GM12878 (cell line): ENCODE data around the gene CMSS1. TPM values are rescaled to one million over a fixed set of nuclear protein-coding genes. Genes with fewer than 3 reads are reported as not detected.

Experiments used
- ATAC-seq: fragments of 200-7000 bp; cut with Tn5 transposase; 3 replicates; pipeline ENCODE4 v1.9.1; 2020; ENCODE audit warnings: mild to moderate bottlenecking, moderate library complexity
- BruUV-seq: library from RNA; stranded (reverse); fragments of 400-500 nt; replicated peaks from 2 replicates; lab custom pipeline; 2021; lab: Mats Ljungman, UMichigan
- CTCF ChIA-PET: fragments of 300-600 bp; sonication (Branson Sonifier 250); formaldehyde crosslinking; extraction: SDS; loops from one replicate; lab custom pipeline; 2021; ENCODE audit warnings: inconsistent platforms; lab: Yijun Ruan, JAX
- POLR2A ChIA-PET: fragments of 350-600 bp; formaldehyde crosslinking; extraction: SDS; loops from one replicate; lab custom pipeline; 2021; ENCODE audit warnings: inconsistent platforms; lab: Charles Lee
- RAD21 ChIA-PET: fragments of 300-600 bp; sonication (Branson Sonifier 250); formaldehyde crosslinking; loops from one replicate; lab custom pipeline; 2023; ENCODE audit warnings: antibody characterized with exemption; ENCODE audit not compliant: unreplicated experiment; lab: Charles Lee
- SMC1A ChIA-PET: fragments of 300-600 bp; sonication (Branson Sonifier 250); formaldehyde crosslinking; loops from one replicate; lab custom pipeline; 2023; ENCODE audit not compliant: unreplicated experiment, uncharacterized antibody; lab: Charles Lee
- DNase-seq: peaks from one replicate; pipeline ENCODE4 v3.0.0-alpha.2; 2011; ENCODE audit warnings: low read depth, low spot score
- FAIRE-seq: peaks from 3 replicates; lab custom pipeline; 2011; peaks lifted over from hg19 to GRCh38; lab: Jason Lieb, UNC
- H2AFZ ChIP-seq: 2 replicates; pipeline ENCODE4 v1.6.0; 2011; ENCODE audit warnings: low read depth, low read length, control low read depth; ENCODE audit not compliant: control insufficient read depth
- H3K27ac ChIP-seq: 2 replicates; pipeline ENCODE4 v1.5.1; 2011; ENCODE audit warnings: control low read depth; ENCODE audit not compliant: control insufficient read depth, insufficient read depth
- H3K27me3 ChIP-seq, 2 experiments: replicated peaks in 1 of 2; 2 replicates each; pipeline versions ENCODE4 v1.6.0 to v1.6.1; 2011; ENCODE audit warnings: low read length in 1 of 2; ENCODE audit not compliant: control insufficient read depth in 2 of 2, insufficient read depth in 2 of 2
- H3K36me3 ChIP-seq, 2 experiments: 2 replicates each; pipeline ENCODE4 v1.5.1; 2011; ENCODE audit warnings: low read length in 1 of 2; ENCODE audit not compliant: control insufficient read depth in 2 of 2, insufficient read depth in 2 of 2
- H3K4me1 ChIP-seq: 2 replicates; pipeline ENCODE4 v1.6.1; 2011; ENCODE audit warnings: mild to moderate bottlenecking, low read length, moderate library complexity, mixed read lengths; ENCODE audit not compliant: control insufficient read depth, insufficient read depth
- H3K4me2 ChIP-seq: 2 replicates; pipeline ENCODE4 v1.6.0; 2011; ENCODE audit warnings: control low read depth; ENCODE audit not compliant: control insufficient read depth, insufficient read depth
- H3K4me3 ChIP-seq: fragments of 200-600 bp; sonication (generic); 2 replicates; pipeline ENCODE4 v1.5.1; 2016
- H3K79me2 ChIP-seq: 2 replicates; pipeline ENCODE4 v1.6.0; 2011; ENCODE audit warnings: low read length; ENCODE audit not compliant: control insufficient read depth, insufficient read depth
- H3K9ac ChIP-seq: 2 replicates; pipeline ENCODE4 v1.8.0; 2011; ENCODE audit warnings: low read length, control low read depth, mixed read lengths; ENCODE audit not compliant: control insufficient read depth, insufficient read depth
- H3K9me3 ChIP-seq: replicated peaks from 3 replicates; pipeline ENCODE4 v1.5.1; 2011; ENCODE audit warnings: mild to moderate bottlenecking, low read length; ENCODE audit not compliant: control insufficient read depth, insufficient read depth
- H4K20me1 ChIP-seq: 2 replicates; pipeline ENCODE4 v1.6.0; 2011; ENCODE audit not compliant: control insufficient read depth, insufficient read depth
- ESRRA ChIP-seq: IDR thresholded peaks from 2 replicates; pipeline ENCODE4 v1.6.1; 2012; ENCODE audit warnings: mild to moderate bottlenecking, low read length, improper control_type of control experiment
- GATAD2B ChIP-seq: fragments of 450-650 bp; conservative IDR thresholded peaks from 2 replicates; pipeline ENCODE4 v1.6.1; 2017; ENCODE audit warnings: low read depth, mild to moderate bottlenecking, moderate library complexity
- MEF2B ChIP-seq: fragments of 450-650 bp; IDR thresholded peaks from 2 replicates; pipeline ENCODE4 v1.6.1; 2018; ENCODE audit warnings: mild to moderate bottlenecking, moderate library complexity; ENCODE audit not compliant: partially characterized antibody, poor library complexity, severe bottlenecking
- PML ChIP-seq: IDR thresholded peaks from 2 replicates; pipeline ENCODE4 v1.6.1; 2012; ENCODE audit warnings: low read length, inconsistent platforms
- POLR2A ChIP-seq: IDR thresholded peaks from 2 replicates; pipeline ENCODE4 v1.6.1; 2011; ENCODE audit warnings: low read depth, mild to moderate bottlenecking, low read length
- RCOR1 ChIP-seq: conservative IDR thresholded peaks from 2 replicates; pipeline ENCODE4 v1.6.1; 2012; ENCODE audit warnings: low read depth, low read length, improper control_type of control experiment
- SPI1 ChIP-seq: IDR thresholded peaks from 2 replicates; pipeline ENCODE4 v1.6.1; 2011; ENCODE audit warnings: low read depth, mild to moderate bottlenecking, low read length, moderate library complexity, borderline replicate concordance; ENCODE audit not compliant: insufficient read depth
- YBX1 ChIP-seq: fragments of 450-650 bp; IDR thresholded peaks from 2 replicates; pipeline ENCODE4 v1.6.1; 2016; ENCODE audit warnings: antibody characterized with exemption
- ZNF24 ChIP-seq: fragments of 450-650 bp; IDR thresholded peaks from 2 replicates; pipeline ENCODE4 v1.6.1; 2017; ENCODE audit warnings: antibody characterized with exemption, mild to moderate bottlenecking
- ZSCAN29 ChIP-seq: fragments of 450-650 bp; IDR thresholded peaks from 2 replicates; pipeline ENCODE4 v1.6.1; 2017; ENCODE audit warnings: mild to moderate bottlenecking, moderate library complexity
- WGBS: methylation state at CpG from one replicate; pipeline ENCODE4 v1.1.6; 2016; ENCODE audit warnings: low lambda C conversion rate; ENCODE audit not compliant: insufficient replicate concordance, insufficient coverage; ENCODE audit errors: missing lambda C conversion rate; 5-methylcytosine and 5-hydroxymethylcytosine counted together
- in situ Hi-C: fragments of 300-500 bp; cut with MboI; formaldehyde crosslinking; loops from 9 replicates; pipeline ENCODE4 v1.14.3; 2018; ENCODE audit warnings: mixed read lengths
- intact Hi-C: fragments of 100-400 bp; cut with micrococcal nuclease; formaldehyde crosslinking; loops from one replicate; pipeline ENCODE4 v1.14.2; 2022; ENCODE audit not compliant: unreplicated experiment
- polyA plus RNA-seq, 11 experiments: library from polyadenylated mRNA; depleted of rRNA in 4 of 11; unstranded in 6 of 11; stranded (reverse) in 5 of 11; fragments of >200 nt; fragmentation: Nextera tagmentation in 4 of 11; fragmentation: Illumina TruSeq in 1 of 11; extraction: Ambion mirVana in 4 of 11; extraction: Trizol in 1 of 11; gene quantifications; 1 replicate in 1 of 11; 2 replicates in 10 of 11; pipeline versions ENCODE4 v1.2.1 to v1.2.3, GENCODE V29; 2011 to 2016; ENCODE audit warnings: inconsistent platforms in 2 of 11, missing spikeins in 2 of 11, low read depth in 1 of 11
- total RNA-seq, 4 experiments: library from RNA; depleted of rRNA in 3 of 4; stranded (reverse); fragments of >200 nt in 3 of 4; fragmentation: Illumina TruSeq in 1 of 4; extraction: Trizol in 1 of 4; gene quantifications; 2 replicates each; pipeline versions ENCODE4 v1.2.1 to v1.2.3, GENCODE V29; 2013 to 2021

The CMSS1 gene
- total and polyA plus RNA-seq, 10 of the 15 experiments (the other 5 are each of a cell fraction or from before 2014, with no cell fraction given), result 31.0 to 118 (median 70.1) TPM

DNA sequence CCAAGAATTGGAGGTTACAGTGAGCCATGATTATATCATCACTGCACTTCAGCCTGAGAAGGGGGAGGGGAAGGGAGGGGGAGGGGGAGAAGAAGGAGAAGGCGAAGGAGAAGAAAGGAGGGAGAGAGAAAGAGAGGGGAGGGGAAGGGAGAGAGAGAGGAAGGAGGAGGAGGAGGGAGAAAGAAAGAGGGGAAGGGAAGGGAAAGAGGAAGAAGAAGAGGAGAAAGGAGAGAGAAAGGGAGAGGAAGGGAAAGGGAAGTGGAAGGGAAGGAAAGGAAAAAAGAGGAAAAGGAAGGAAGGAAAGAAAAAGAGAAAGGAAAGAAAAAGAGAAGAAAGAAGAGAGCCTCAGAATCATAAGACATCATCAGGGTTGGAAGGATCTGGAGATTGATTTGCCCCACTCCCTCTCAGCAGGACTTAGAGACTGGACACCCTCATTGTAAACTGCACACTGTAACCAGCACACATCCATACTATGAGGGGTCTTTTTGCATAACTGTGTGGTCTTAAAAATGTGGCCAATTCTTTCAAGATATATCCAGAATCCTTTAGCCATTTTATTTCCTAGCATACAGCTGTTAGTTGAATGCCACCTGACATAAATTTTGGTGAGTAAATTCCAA is 130.9 kb downstream of the CMSS1 start:
- H3K4me1 ChIP-seq, result no peaks in the 10 kb centered on the region
- intact Hi-C loops (no loop called here), in situ Hi-C loops (no loop called here)
- no peaks in the 10 kb centered on the region for H3K27me3 ChIP-seq
- H3K4me2 ChIP-seq, result no peak overlapping the region
- no TSS peak for BruUV-seq
- RAD21 ChIA-PET, result no interaction called here
- H3K36me3 ChIP-seq, result no peaks in the 10 kb centered on the region
- no peak overlapping the region for H3K4me3 ChIP-seq
- H3K9ac ChIP-seq, result no peak overlapping the region
- no peaks in the 10 kb centered on the region for H4K20me1 ChIP-seq
- CTCF ChIA-PET, result interaction anchor here (0.6 to 2.1 kb wide), 2 partner anchors 9 to 87 kb away, joined by 3 to 8 read pairs; no protein-coding TSS in a partner anchor
- H3K79me2 ChIP-seq, result no peaks in the 10 kb centered on the region
- WGBS, result no CpG with 5 or more reads among the region's 1 CpG
- no peak overlapping the region for H2AFZ ChIP-seq
- FAIRE-seq, result no peak
- 0 out of 2 replicates have a peak, but pooled peaks have one; percentile 32 for TF ChIP-seq YBX1
- TF ChIP-seq ZSCAN29, result no peak
- POLR2A ChIA-PET, result no interaction called here
- no peaks in the 10 kb centered on the region for H3K9me3 ChIP-seq
- ATAC-seq, result no peak
- SMC1A ChIA-PET, result interaction anchor here (1.0 to 4.8 kb wide), 4 partner anchors 11 to 95 kb away, joined by 3 to 21 read pairs (median 4); no protein-coding TSS in a partner anchor
- no peak for DNase-seq
- H3K27ac ChIP-seq, result no peak overlapping the region

DNA sequence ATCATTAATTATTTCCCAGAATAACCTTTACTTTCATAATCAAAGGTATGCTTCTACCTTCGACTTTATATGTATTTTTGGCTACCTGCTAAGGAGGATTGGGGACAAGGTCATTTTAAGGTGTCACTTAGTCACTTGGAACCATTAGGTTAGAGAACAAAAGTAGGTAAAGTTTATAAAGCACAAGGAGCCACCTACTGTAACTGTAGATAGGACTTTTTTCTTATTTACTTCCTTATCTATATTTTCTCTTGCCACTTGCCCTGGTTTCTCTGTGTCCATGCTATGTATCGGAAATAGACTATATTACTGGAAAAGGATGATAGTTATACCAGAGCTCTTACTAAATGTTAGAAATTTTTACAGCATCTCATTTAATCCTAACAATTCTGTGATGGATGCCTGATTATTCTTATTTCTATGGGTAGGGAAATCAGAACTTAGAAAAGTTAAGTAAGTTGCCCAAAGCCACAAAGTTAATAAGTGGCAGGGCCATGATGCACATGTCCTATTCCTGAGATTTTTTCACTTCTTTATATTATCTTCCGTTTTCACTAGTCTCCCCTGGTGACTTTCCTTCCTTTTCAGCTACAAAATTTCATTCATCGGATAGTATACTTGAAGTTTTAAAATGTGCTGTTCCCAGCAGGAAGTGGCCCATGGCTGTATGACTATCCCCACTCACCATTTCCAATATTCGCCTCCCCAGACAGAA is 132.5 kb downstream of the CMSS1 start:
- Histone ChIP-seq H2AFZ (no peak overlapping the region), H4K20me1 (no peaks in the 10 kb centered on the region), H3K4me3 (no peak overlapping the region), H3K27me3 (no peaks in the 10 kb centered on the region), H3K27ac (no peak overlapping the region), H3K9me3 (no peaks in the 10 kb centered on the region), H3K9ac (no peak overlapping the region), H3K79me2 (no peaks in the 10 kb centered on the region), H3K36me3 (no peaks in the 10 kb centered on the region), H3K4me1 (no peaks in the 10 kb centered on the region), H3K4me2 (no peak overlapping the region)
- CTCF ChIA-PET, result interaction anchor here (0.8 to 3.0 kb wide), 6 partner anchors 9 to 118 kb away, joined by 3 to 9 read pairs (median 4); no protein-coding TSS in a partner anchor
- ATAC-seq (no peak), FAIRE-seq (no peak), DNase-seq (no peak)
- in situ Hi-C loops, result no loop called here
- SMC1A ChIA-PET, result interaction anchor here (0.7 to 1.6 kb wide), 3 partner anchors 9 to 98 kb away, joined by 3 to 5 read pairs (median 4); no protein-coding TSS in a partner anchor
- TF ChIP-seq PML (no peak), MEF2B (no peak), POLR2A (no peak), ZNF24 (no peak), GATAD2B (no peak), SPI1 (no peak), RCOR1 (no peak), ESRRA (no peak)
- WGBS, result 72% methylated on average over 5 of the region's 5 CpGs
- RAD21 ChIA-PET, result no interaction called here
- POLR2A ChIA-PET, result interaction anchor here (0.6 kb wide), 1 partner anchor 68 kb away, joined by 4 read pairs; no protein-coding TSS in a partner anchor
- no TSS peak for BruUV-seq
- intact Hi-C loops, result no loop called here
